ENCODE results near the gene MSX1. TPM values are rescaled to one million over a fixed set of nuclear protein-coding genes. Genes with fewer than 3 reads are reported as not detected.
A peak's percentile ranks its signal among the peaks of the same experiment; 100 is the strongest.

MSX1 gene
- total and polyA plus RNA-seq, 11 donors, result 2.2 to 7.4 (median 4.2) TPM

DNA sequence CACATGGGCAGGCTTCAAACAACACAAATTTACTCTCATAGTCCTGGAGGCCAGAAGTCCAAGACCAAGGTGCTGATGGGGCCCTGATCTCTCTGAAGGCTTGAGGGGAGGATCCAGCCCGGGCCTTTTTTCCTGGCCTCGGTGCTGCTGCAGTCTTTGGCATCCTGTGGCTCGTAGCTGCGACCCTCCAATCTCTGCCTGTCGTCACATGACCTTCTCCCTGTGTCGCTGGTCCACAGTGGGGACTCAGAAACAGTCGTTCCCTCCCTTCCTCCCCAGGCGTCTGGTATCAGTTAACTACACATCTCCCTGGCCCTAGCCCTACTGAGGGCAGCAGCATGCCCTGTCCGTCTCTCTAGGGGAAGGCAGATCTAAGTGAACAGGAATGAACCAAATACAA, 19.1 kb upstream of the MSX1 start:
- DNase-seq (no peak), ATAC-seq (no peak)
- peaks cover 0 to 56% (median 20%) of the 10 kb centered on the region in 9 donors for H3K27me3 ChIP-seq
- H3K36me3 ChIP-seq, result no peaks in the 10 kb centered on the region
- intact Hi-C loops (cut with DNase I), result no loop called here
- no peak overlapping the region for H3K27ac ChIP-seq
- H3K4me1 ChIP-seq, result no peaks in the 10 kb centered on the region
- H3K4me3 ChIP-seq, result no peak overlapping the region
- WGBS, 4 donors, result 13 to 20% (median 19%) methylated on average over 8 to 9 of the region's 9 CpGs
- TF ChIP-seq, protein P1, sequence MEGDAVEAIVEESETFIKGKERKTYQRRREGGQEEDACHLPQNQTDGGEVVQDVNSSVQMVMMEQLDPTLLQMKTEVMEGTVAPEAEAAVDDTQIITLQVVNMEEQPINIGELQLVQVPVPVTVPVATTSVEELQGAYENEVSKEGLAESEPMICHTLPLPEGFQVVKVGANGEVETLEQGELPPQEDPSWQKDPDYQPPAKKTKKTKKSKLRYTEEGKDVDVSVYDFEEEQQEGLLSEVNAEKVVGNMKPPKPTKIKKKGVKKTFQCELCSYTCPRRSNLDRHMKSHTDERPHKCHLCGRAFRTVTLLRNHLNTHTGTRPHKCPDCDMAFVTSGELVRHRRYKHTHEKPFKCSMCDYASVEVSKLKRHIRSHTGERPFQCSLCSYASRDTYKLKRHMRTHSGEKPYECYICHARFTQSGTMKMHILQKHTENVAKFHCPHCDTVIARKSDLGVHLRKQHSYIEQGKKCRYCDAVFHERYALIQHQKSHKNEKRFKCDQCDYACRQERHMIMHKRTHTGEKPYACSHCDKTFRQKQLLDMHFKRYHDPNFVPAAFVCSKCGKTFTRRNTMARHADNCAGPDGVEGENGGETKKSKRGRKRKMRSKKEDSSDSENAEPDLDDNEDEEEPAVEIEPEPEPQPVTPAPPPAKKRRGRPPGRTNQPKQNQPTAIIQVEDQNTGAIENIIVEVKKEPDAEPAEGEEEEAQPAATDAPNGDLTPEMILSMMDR (IDR thresholded peaks at IDR 0.05), result no peak
- TF ChIP-seq POLR2A (IDR thresholded peaks at IDR 0.05), result no peak
- peaks cover 0 to 8% (median 0%) of the 10 kb centered on the region in 12 donors for H3K9me3 ChIP-seq

DNA sequence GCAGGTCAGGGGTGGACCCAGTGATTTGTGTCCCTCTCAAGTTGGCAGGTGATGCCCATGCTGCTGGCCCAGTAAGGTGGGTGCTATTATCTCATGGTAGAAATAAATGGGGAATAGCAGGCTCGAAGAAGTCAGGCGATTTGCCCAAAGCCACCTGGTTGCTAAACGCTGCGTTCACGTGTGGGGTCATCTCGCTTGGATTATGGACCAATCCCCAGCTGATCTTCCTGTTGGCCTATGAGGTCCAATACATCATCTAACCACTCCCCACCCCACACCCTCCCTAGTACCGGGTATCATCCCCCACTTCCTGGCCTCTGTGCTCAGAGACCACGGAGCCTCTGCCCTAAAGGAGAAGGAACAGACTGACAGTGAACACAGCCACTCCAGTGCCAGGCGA, 18.3 kb upstream of the MSX1 start:
- H3K27ac ChIP-seq, result no peak overlapping the region
- H3K36me3 ChIP-seq, result no peaks in the 10 kb centered on the region
- ATAC-seq (no peak), DNase-seq (no peak)
- H3K4me1 ChIP-seq, result no peaks in the 10 kb centered on the region
- H3K27me3 ChIP-seq, result peaks cover 6 to 64% (median 23%) of the 10 kb centered on the region in 9 donors
- H3K4me3 ChIP-seq, result no peak overlapping the region
- no peak for TF ChIP-seq POLR2A (IDR thresholded peaks at IDR 0.05)
- TF ChIP-seq, protein P1 (IDR thresholded peaks at IDR 0.05), result no peak
- H3K9me3 ChIP-seq, result peaks cover 0 to 3% (median 0%) of the 10 kb centered on the region in 12 donors
- intact Hi-C loops (cut with DNase I), result no loop called here
- 70 to 83% (median 82%) methylated on average over 9 of the region's 9 CpGs for WGBS, 4 donors

- no peak for TF ChIP-seq POLR2A (IDR thresholded peaks at IDR 0.05)
- TF ChIP-seq, protein P1 (IDR thresholded peaks at IDR 0.05), result no peak
- no peak overlapping the region for H3K4me3 ChIP-seq
- no peaks in the 10 kb centered on the region for H3K36me3 ChIP-seq
- no peaks in the 10 kb centered on the region for H3K4me1 ChIP-seq
- DNase-seq, result no peak
- peaks cover 10 to 80% (median 30%) of the 10 kb centered on the region in 9 donors for H3K27me3 ChIP-seq
- H3K9me3 ChIP-seq, result no peaks in the 10 kb centered on the region
- 80 to 82% (median 81%) methylated on average over 15 of the region's 15 CpGs for WGBS, 4 donors
- ATAC-seq, result no peak
- intact Hi-C loops (cut with DNase I), result no loop called here
- no peak overlapping the region for H3K27ac ChIP-seq
Observed at GRCh38 chr4:4842476-4843441, 16.7 kb upstream of the MSX1 start.

- Histone ChIP-seq H3K4me1 (no peaks in the 10 kb centered on the region), H3K9me3 (no peaks in the 10 kb centered on the region), H3K27me3 (peaks cover 16 to 91% (median 32%) of the 10 kb centered on the region in 9 donors), H3K27ac (no peak overlapping the region), H3K4me3 (no peak overlapping the region), H3K36me3 (no peaks in the 10 kb centered on the region)
- TF ChIP-seq POLR2A (IDR thresholded peaks at IDR 0.05), result no peak
- ATAC-seq, result no peak
- WGBS, 4 donors, result 22 to 33% (median 27%) methylated on average over 15 to 16 of the region's 16 CpGs
- peak in 1 of 5 donors; percentile 3 for DNase-seq
- intact Hi-C loops (cut with DNase I), result no loop called here
Observed at GRCh38 chr4:4843635-4844291, 15.7 kb upstream of the MSX1 start.

Data from heart left ventricle (tissue), 16 donors.